HepG2 (cell line): ENCODE measurements around the gene CTRL. TPM values are rescaled to one million over a fixed set of nuclear protein-coding genes. Genes with fewer than 3 reads are reported as not detected.

Source experiments
- ATAC-seq: fragments of 200-7000 bp; cut with Tn5 transposase; 3 replicates; pipeline ENCODE4 v1.9.1; 2020; ENCODE audit warnings: mild to moderate bottlenecking, moderate library complexity
- BruUV-seq: library from RNA; stranded (reverse); fragments of 400-500 nt; replicated peaks from 2 replicates; lab custom pipeline; 2021; lab: Mats Ljungman, UMichigan
- CTCF ChIA-PET: fragments of 300-600 bp; formaldehyde crosslinking; extraction: SDS; loops from one replicate; lab custom pipeline; 2021; ENCODE audit warnings: low total read pairs, inconsistent platforms, low intra/inter-chr PET ratio; lab: Yijun Ruan, JAX
- POLR2A ChIA-PET: fragments of 350-600 bp; sonication (Branson Sonifier 250); formaldehyde crosslinking; loops from one replicate; lab custom pipeline; 2020; ENCODE audit warnings: antibody characterized with exemption, inconsistent platforms; lab: Yijun Ruan, JAX
- DNase-seq: peaks from one replicate; pipeline ENCODE4 v3.0.0-alpha.2; 2015; ENCODE audit warnings: low spot score
- FAIRE-seq: peaks from 3 replicates; lab custom pipeline; 2011; peaks lifted over from hg19 to GRCh38; lab: Jason Lieb, UNC
- H2AFZ ChIP-seq: one replicate; pipeline ENCODE4 v1.6.1; 2011; ENCODE audit warnings: low read length, inconsistent platforms
- H3K27ac ChIP-seq: fragments of 300-600 bp; 3 replicates; pipeline ENCODE4 v1.8.0; 2011; ENCODE audit warnings: mixed run types, mild to moderate bottlenecking, mixed read lengths, low read length, inconsistent platforms; ENCODE audit not compliant: insufficient read depth; ENCODE audit errors: extremely low read length
- H3K27me3 ChIP-seq, 2 experiments: fragments of 200-600 bp in 1 of 2; 2 replicates in 1 of 2; 3 replicates in 1 of 2; pipeline versions ENCODE4 v1.6.0 to v1.8.0; 2011; ENCODE audit warnings: low read length in 2 of 2, mild to moderate bottlenecking in 2 of 2, moderate library complexity in 2 of 2, inconsistent platforms in 1 of 2; ENCODE audit not compliant: insufficient read depth in 2 of 2, control insufficient read depth in 1 of 2
- H3K36me3 ChIP-seq, 2 experiments: fragments of 200-600 bp in 1 of 2; replicated peaks in 1 of 2; 2 replicates in 1 of 2; 3 replicates in 1 of 2; pipeline versions ENCODE4 v1.5.1 to v1.8.0; 2011; ENCODE audit warnings: low read length in 2 of 2, inconsistent platforms in 1 of 2; ENCODE audit not compliant: insufficient read depth in 2 of 2, control insufficient read depth in 1 of 2
- H3K4me1 ChIP-seq: 2 replicates; pipeline ENCODE4 v1.5.1; 2012; ENCODE audit warnings: low read length, inconsistent platforms; ENCODE audit not compliant: insufficient read depth
- H3K4me2 ChIP-seq: 2 replicates; pipeline ENCODE4 v1.6.0; 2011; ENCODE audit warnings: low read depth, low read length, inconsistent platforms
- H3K4me3 ChIP-seq, 3 experiments: fragments of 200-600 bp in 1 of 3; sonication (generic), shearing (Covaris generic) in 1 of 3; replicated peaks in 1 of 3; 2 replicates each; pipeline ENCODE4 v1.5.1; 2011 to 2016; ENCODE audit warnings: low read length in 3 of 3, inconsistent platforms in 2 of 3, low read depth in 2 of 3, mild to moderate bottlenecking in 2 of 3, control low read depth in 1 of 3, mixed read lengths in 1 of 3; ENCODE audit not compliant: insufficient read depth in 1 of 3
- H3K79me2 ChIP-seq: one replicate; pipeline ENCODE4 v1.6.1; 2011; ENCODE audit warnings: low read length, inconsistent platforms; ENCODE audit not compliant: insufficient read depth
- H3K9ac ChIP-seq: 2 replicates; pipeline ENCODE4 v1.6.0; 2011; ENCODE audit warnings: mild to moderate bottlenecking, low read depth, low read length, inconsistent platforms; ENCODE audit not compliant: insufficient read depth
- H3K9me3 ChIP-seq: 2 replicates; pipeline ENCODE4 v1.5.1; 2012; ENCODE audit warnings: mild to moderate bottlenecking, low read length
- H4K20me1 ChIP-seq: 2 replicates; pipeline ENCODE4 v1.6.0; 2011; ENCODE audit warnings: inconsistent platforms, mild to moderate bottlenecking, low read length, moderate library complexity; ENCODE audit not compliant: insufficient read depth
- FOXM1 ChIP-seq: sonication (generic); formaldehyde crosslinking; IDR thresholded peaks from 2 replicates; pipeline ENCODE4 v1.5.0; 2020; ENCODE audit warnings: missing genetic modification reagents
- PPARG ChIP-seq: conservative IDR thresholded peaks from 2 replicates; pipeline ENCODE4 v1.6.1; 2016; ENCODE audit warnings: missing biosample characterization, missing genetic modification reagents
- RBM22 ChIP-seq: fragments of 200-400 bp; formaldehyde crosslinking; optimal IDR thresholded peaks from 2 replicates; pipeline ENCODE3; 2017; ENCODE audit warnings: mild to moderate bottlenecking, low read length, moderate library complexity
- RCOR2 ChIP-seq: IDR thresholded peaks from 2 replicates; pipeline ENCODE4 v1.6.1; 2016; ENCODE audit warnings: missing biosample characterization, missing genetic modification reagents
- TFDP2 ChIP-seq: sonication (generic); formaldehyde crosslinking; IDR thresholded peaks from 2 replicates; pipeline ENCODE4 v1.4.0; 2020; ENCODE audit warnings: missing genetic modification reagents
- ZMAT3 ChIP-seq: sonication (generic); formaldehyde crosslinking; conservative IDR thresholded peaks from 2 replicates; pipeline ENCODE4 v1.7.0; 2021; ENCODE audit warnings: missing genetic modification reagents
- ZNF234 ChIP-seq: sonication (generic); formaldehyde crosslinking; conservative IDR thresholded peaks from 2 replicates; pipeline ENCODE4 v1.5.1; 2020; ENCODE audit warnings: mild to moderate bottlenecking, missing genetic modification reagents
- ZNF335 ChIP-seq: sonication (generic); formaldehyde crosslinking; IDR thresholded peaks from 2 replicates; pipeline ENCODE4 v1.4.0; 2020; ENCODE audit warnings: missing genetic modification reagents
- ZNF558 ChIP-seq: sonication (generic); formaldehyde crosslinking; IDR thresholded peaks from 2 replicates; pipeline ENCODE4 v1.9.0; 2022; ENCODE audit warnings: mild to moderate bottlenecking, missing genetic modification reagents, borderline replicate concordance
- WGBS: methylation state at CpG from one replicate; pipeline ENCODE4 v1.1.6; 2017; ENCODE audit warnings: low lambda C conversion rate; 5-methylcytosine and 5-hydroxymethylcytosine counted together
- in situ Hi-C: cut with HindIII; loops from 2 replicates; pipeline ENCODE4 v1.10.0; 2017; ENCODE audit warnings: low pct_unique_long_range_greater_than_20kb; ENCODE audit not compliant: extremely low pct_ligation_motif_present
- intact Hi-C: fragments of 100-400 bp; cut with micrococcal nuclease; formaldehyde crosslinking; loops from one replicate; pipeline ENCODE4 v1.10.0; 2022; ENCODE audit not compliant: unreplicated experiment
- polyA plus RNA-seq, 8 experiments: library from polyadenylated mRNA; depleted of rRNA in 3 of 8; stranded (reverse) in 7 of 8; unstranded in 1 of 8; fragments of >200 nt; fragmentation: Illumina TruSeq in 4 of 8; extraction: Trizol in 4 of 8; gene quantifications; 2 replicates each; pipeline versions ENCODE4 v1.2.1 to v1.2.3, GENCODE V29; 2011 to 2016; ENCODE audit warnings: low read depth in 4 of 8, missing spikeins in 1 of 8, mixed read lengths in 1 of 8; ENCODE audit not compliant: insufficient read depth in 1 of 8
- total RNA-seq, 5 experiments: library from RNA; depleted of rRNA; stranded (reverse); fragments of >200 nt; fragmentation: Illumina TruSeq; extraction: Trizol; gene quantifications; 2 replicates each; pipeline ENCODE4 v1.2.3, GENCODE V29; 2016; ENCODE audit warnings: low read depth in 1 of 5

CTRL gene
- total and polyA plus RNA-seq, 2 of the 13 experiments (the other 11 are each of a cell fraction or from before 2014, with no cell fraction given) = 1.9 to 2.7 TPM

DNA sequence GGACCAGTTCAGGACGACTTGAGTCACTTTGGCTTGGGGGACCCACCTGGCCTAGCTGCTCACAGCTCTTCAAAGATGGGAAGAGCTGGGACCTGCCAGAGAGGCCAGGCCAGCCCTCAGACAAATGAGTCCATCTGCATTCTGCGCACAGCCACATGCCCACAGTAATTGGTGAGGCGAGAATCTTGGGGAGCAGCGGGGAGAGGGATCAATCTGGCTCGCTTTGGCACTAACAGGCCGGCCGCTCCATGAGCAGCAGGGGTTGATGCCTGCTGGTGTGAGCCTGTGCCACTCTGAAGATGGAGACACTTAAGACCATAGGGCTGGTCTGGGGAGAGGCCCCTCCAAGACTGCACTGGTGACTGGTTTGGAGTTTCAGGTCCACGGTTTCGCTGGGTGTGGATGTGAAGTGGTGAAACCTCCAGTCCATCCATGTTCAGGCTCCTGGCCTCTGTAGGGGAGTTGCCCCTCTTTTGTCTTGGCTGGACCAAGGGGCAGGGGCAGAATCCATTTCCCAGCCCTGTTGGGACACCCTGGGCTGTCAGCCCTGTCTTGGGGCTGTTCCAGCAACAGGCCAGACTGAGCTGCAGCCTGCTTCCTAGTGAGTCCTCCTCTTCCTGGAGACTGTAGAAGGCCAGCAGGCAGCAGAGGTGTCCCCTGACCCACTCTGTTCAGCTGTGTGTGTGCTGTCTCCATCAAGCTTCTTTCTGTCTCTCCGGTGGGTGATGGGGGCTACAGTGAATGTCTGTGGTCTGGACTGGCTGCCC, 7.3 kb downstream of the CTRL start:
- ATAC-seq (no peak), FAIRE-seq (no peak), DNase-seq (no peak)
- intact Hi-C loops (no loop called here), in situ Hi-C loops (no loop called here)
- no peak for TF ChIP-seq ZNF234 (CRISPR knock-in tag)
- TF ChIP-seq FOXM1 = no peak
- no peak for TF ChIP-seq ZNF335 (CRISPR knock-in tag)
- no peak for TF ChIP-seq ZMAT3 (CRISPR knock-in tag)
- no peak for TF ChIP-seq RCOR2 (CRISPR knock-in tag)
- no peak for TF ChIP-seq RBM22
- TF ChIP-seq ZNF558 = no peak
- no peak for TF ChIP-seq TFDP2 (CRISPR knock-in tag)
- no peak for TF ChIP-seq PPARG (CRISPR knock-in tag)
- no peaks in the 10 kb centered on the region for H3K9me3 ChIP-seq
- no peak overlapping the region for H2AFZ ChIP-seq
- H3K27ac ChIP-seq = no peak overlapping the region
- no peak overlapping the region for H3K4me3 ChIP-seq
- no peaks in the 10 kb centered on the region for H3K79me2 ChIP-seq
- no peak overlapping the region for H3K9ac ChIP-seq
- ChIA-PET CTCF (no interaction called here), POLR2A (no interaction called here)
- BruUV-seq = no TSS peak
- 85% methylated on average over 10 of the region's 10 CpGs for WGBS
- no peaks in the 10 kb centered on the region for H3K4me1 ChIP-seq
- H3K27me3 ChIP-seq = no peaks in the 10 kb centered on the region
- H4K20me1 ChIP-seq = no peaks in the 10 kb centered on the region; the same call in 1 of the 2 replicates
- H3K36me3 ChIP-seq = peaks cover 28% of the 10 kb centered on the region in 2 experiments
- H3K4me2 ChIP-seq = no peak overlapping the region
